MM.1S (cell line): ENCODE data around the gene VGLL4.

ENCODE experiments used
- DNase-seq: peaks from one replicate; pipeline ENCODE4 v3.0.0-alpha.2; 2015
- H2AFZ ChIP-seq: fragments of 300-600 bp; sonication (generic); 2 replicates; pipeline ENCODE4 v1.6.0; 2016; ENCODE audit warnings: antibody characterized with exemption, low read length
- H3F3A ChIP-seq: fragments of 300-600 bp; sonication (generic); 2 replicates; pipeline ENCODE4 v1.6.1; 2016; ENCODE audit warnings: mild to moderate bottlenecking, antibody characterized with exemption, low read length, moderate library complexity, mixed read lengths; ENCODE audit not compliant: insufficient read depth
- H3K27ac ChIP-seq: fragments of 300-600 bp; sonication (generic); 2 replicates; pipeline ENCODE4 v1.5.1; 2016; ENCODE audit warnings: mild to moderate bottlenecking, low read length
- H3K27me3 ChIP-seq: fragments of 300-600 bp; sonication (generic); replicated peaks from 2 replicates; pipeline ENCODE4 v1.6.0; 2016; ENCODE audit warnings: low read length; ENCODE audit not compliant: insufficient read depth
- H3K36me3 ChIP-seq: fragments of 300-600 bp; sonication (generic); replicated peaks from 2 replicates; pipeline ENCODE4 v1.6.1; 2016; ENCODE audit warnings: mild to moderate bottlenecking, low read length, mixed read lengths; ENCODE audit not compliant: insufficient read depth
- H3K4me1 ChIP-seq: fragments of 300-600 bp; sonication (generic); 2 replicates; pipeline ENCODE4 v1.6.1; 2016; ENCODE audit warnings: low read length, mixed read lengths
- H3K4me2 ChIP-seq: fragments of 300-600 bp; sonication (generic); 2 replicates; pipeline ENCODE4 v1.6.0; 2016; ENCODE audit warnings: low read depth, low read length
- H3K4me3 ChIP-seq: fragments of 300-600 bp; sonication (generic); 2 replicates; pipeline ENCODE4 v1.5.1; 2016; ENCODE audit warnings: low read length, mixed read lengths
- H3K79me2 ChIP-seq: fragments of 300-600 bp; sonication (generic); 2 replicates; pipeline ENCODE4 v1.6.1; 2016; ENCODE audit warnings: mixed run types, low read length, mixed read lengths
- H3K9ac ChIP-seq: fragments of 300-600 bp; sonication (generic); 2 replicates; pipeline ENCODE4 v1.6.1; 2016; ENCODE audit warnings: low read length, mixed read lengths
- H3K9me2 ChIP-seq: fragments of 300-600 bp; sonication (generic); replicated peaks from 2 replicates; pipeline ENCODE4 v1.6.1; 2016; ENCODE audit warnings: mild to moderate bottlenecking, low read length, mixed read lengths; ENCODE audit not compliant: insufficient read depth
- H3K9me3 ChIP-seq: fragments of 300-600 bp; sonication (generic); replicated peaks from 2 replicates; pipeline ENCODE4 v1.6.1; 2016; ENCODE audit warnings: mild to moderate bottlenecking, low read length, mixed read lengths; ENCODE audit not compliant: insufficient read depth
- H4K20me1 ChIP-seq: fragments of 300-600 bp; sonication (generic); 2 replicates; pipeline ENCODE4 v1.6.1; 2016; ENCODE audit warnings: mild to moderate bottlenecking, low read length, moderate library complexity, mixed read lengths; ENCODE audit not compliant: insufficient read depth
- CTCF ChIP-seq: fragments of 300-600 bp; sonication (generic); IDR thresholded peaks from 2 replicates; pipeline ENCODE4 v1.5.1; 2016; ENCODE audit warnings: antibody characterized with exemption, low read length, mixed read lengths
- EZH2 ChIP-seq: fragments of 300-600 bp; sonication (generic); optimal IDR thresholded peaks from 2 replicates; pipeline ENCODE3; 2017; ENCODE audit warnings: low read depth, mild to moderate bottlenecking, antibody characterized with exemption, low read length, mixed read lengths
- EZH2phosphoT487 ChIP-seq: fragments of 300-600 bp; sonication (generic); IDR thresholded peaks from 2 replicates; pipeline ENCODE4 v1.6.1; 2018; ENCODE audit warnings: antibody characterized with exemption, low read length

The VGLL4 gene

GRCh38 chr3:11510001-11510340 lies 133.7 kb downstream of the VGLL4 start:
- H3K4me1 ChIP-seq, result no peaks in the 10 kb centered on the region
- H3F3A ChIP-seq, result no peaks in the 10 kb centered on the region
- H3K9ac ChIP-seq, result no peak overlapping the region

GRCh38 chr3:11509173-11510000 lies 134.3 kb downstream of the VGLL4 start:
- no peaks in the 10 kb centered on the region for H3K36me3 ChIP-seq
- no peak overlapping the region for H3K9ac ChIP-seq
- no peaks in the 10 kb centered on the region for H3F3A ChIP-seq
- no peak overlapping the region for H2AFZ ChIP-seq
- no peaks in the 10 kb centered on the region for H3K79me2 ChIP-seq
- no peaks in the 10 kb centered on the region for H3K27me3 ChIP-seq
- H3K4me2 ChIP-seq, result no peak overlapping the region
- H3K4me3 ChIP-seq, result no peak overlapping the region
- H3K4me1 ChIP-seq, result no peaks in the 10 kb centered on the region
- no peaks in the 10 kb centered on the region for H3K9me3 ChIP-seq
- H3K9me2 ChIP-seq, result no peaks in the 10 kb centered on the region
- no peak for DNase-seq
- TF ChIP-seq EZH2phosphoT487, result no peak
- H4K20me1 ChIP-seq, result no peaks in the 10 kb centered on the region
- H3K27ac ChIP-seq, result no peak overlapping the region

More at GRCh38 chr3:11510001-11510340, 133.7 kb downstream of the VGLL4 start:
- Histone ChIP-seq H3K79me2 (no peaks in the 10 kb centered on the region), H3K9me3 (no peaks in the 10 kb centered on the region), H3K4me3 (no peak overlapping the region), H3K4me2 (no peak overlapping the region), H4K20me1 (no peaks in the 10 kb centered on the region), H3K36me3 (no peaks in the 10 kb centered on the region), H3K9me2 (no peaks in the 10 kb centered on the region), H2AFZ (no peak overlapping the region), H3K27me3 (no peaks in the 10 kb centered on the region), H3K27ac (no peak overlapping the region)
- TF ChIP-seq EZH2, result no peak
- TF ChIP-seq EZH2phosphoT487, result no peak
- DNase-seq, result no peak

GRCh38 chr3:11508346-11509172 lies 135.2 kb downstream of the VGLL4 start:
- Histone ChIP-seq H3K9me2 (no peaks in the 10 kb centered on the region), H3K4me3 (no peak overlapping the region), H3K36me3 (no peaks in the 10 kb centered on the region), H3K27ac (no peak overlapping the region), H3K4me1 (no peaks in the 10 kb centered on the region), H3K9me3 (no peaks in the 10 kb centered on the region), H3K4me2 (no peak overlapping the region), H2AFZ (no peak overlapping the region), H3K79me2 (no peaks in the 10 kb centered on the region), H4K20me1 (no peaks in the 10 kb centered on the region), H3F3A (no peaks in the 10 kb centered on the region), H3K27me3 (no peaks in the 10 kb centered on the region), H3K9ac (no peak overlapping the region)
- no peak for DNase-seq
- TF ChIP-seq EZH2phosphoT487 (no peak), EZH2 (no peak), CTCF (no peak)

GRCh38 chr3:11507719-11508118 lies 136.0 kb downstream of the VGLL4 start:
- no peak overlapping the region for H2AFZ ChIP-seq
- H3K79me2 ChIP-seq, result no peaks in the 10 kb centered on the region
- no peak overlapping the region for H3K27ac ChIP-seq
- H3K27me3 ChIP-seq, result no peaks in the 10 kb centered on the region
- H3K9ac ChIP-seq, result no peak overlapping the region
- no peak overlapping the region for H3K4me3 ChIP-seq
- H3K4me2 ChIP-seq, result no peak overlapping the region
- no peaks in the 10 kb centered on the region for H3K9me2 ChIP-seq
- DNase-seq, result no peak
- no peaks in the 10 kb centered on the region for H3K4me1 ChIP-seq
- no peaks in the 10 kb centered on the region for H3K36me3 ChIP-seq
- no peaks in the 10 kb centered on the region for H4K20me1 ChIP-seq
- TF ChIP-seq EZH2phosphoT487 (no peak), CTCF (no peak), EZH2 (no peak)
- no peaks in the 10 kb centered on the region for H3K9me3 ChIP-seq
- no peaks in the 10 kb centered on the region for H3F3A ChIP-seq
